ENCODE measurements around the gene AGAP4. TPM values are rescaled to one million over a fixed set of nuclear protein-coding genes. Genes with fewer than 3 reads are reported as not detected.

Gene AGAP4
- total and polyA plus RNA-seq, 2 of the 8 experiments (the other 6 are each of a cell fraction or from before 2014, with no cell fraction given): 13.5 to 13.9 TPM

- TF ChIP-seq CTCF (IDR thresholded peaks at IDR 0.05; ENCODE audit: control extremely low read depth in 1 of 3, insufficient read depth in 1 of 3, low read depth in 1 of 3, low read length in 3 of 3): no peak
- no peak for TF ChIP-seq GABPA (IDR thresholded peaks at IDR 0.05; ENCODE audit: borderline replicate concordance, insufficient read depth, low read length)
Measured at GRCh38 chr10:45811075-45811474, 36.2 kb downstream of the AGAP4 start (continued).

All from H1 (cell line).